Neural progenitor cell (in vitro differentiated cells): Measurements from ENCODE around the gene RBM28.

ENCODE experiments used
- CTCF ChIP-seq: fragments of 200-600 bp; sonication (generic); IDR thresholded peaks from 2 replicates; pipeline ENCODE4 v1.5.1; 2017; ENCODE audit warnings: antibody characterized with exemption, mild to moderate bottlenecking
- EZH2phosphoT487 ChIP-seq: fragments of 200-600 bp; sonication (generic); IDR thresholded peaks from 2 replicates; pipeline ENCODE4 v1.6.1; 2017; ENCODE audit warnings: antibody characterized with exemption

- TF ChIP-seq CTCF (peak; percentile 23), EZH2phosphoT487 (peak; percentile 80)
Observed at GRCh38 chr7:128361411-128362379, 18.0 kb upstream of the RBM28 start, which contains the start of gene PRRT4.
